Measurements from ENCODE around the gene IRF2BP2. TPM values are rescaled to one million over a fixed set of nuclear protein-coding genes. Genes with fewer than 3 reads are reported as not detected.

Gene IRF2BP2
- total RNA-seq, 1 experiment from 2014 or later: 122 TPM

DNA sequence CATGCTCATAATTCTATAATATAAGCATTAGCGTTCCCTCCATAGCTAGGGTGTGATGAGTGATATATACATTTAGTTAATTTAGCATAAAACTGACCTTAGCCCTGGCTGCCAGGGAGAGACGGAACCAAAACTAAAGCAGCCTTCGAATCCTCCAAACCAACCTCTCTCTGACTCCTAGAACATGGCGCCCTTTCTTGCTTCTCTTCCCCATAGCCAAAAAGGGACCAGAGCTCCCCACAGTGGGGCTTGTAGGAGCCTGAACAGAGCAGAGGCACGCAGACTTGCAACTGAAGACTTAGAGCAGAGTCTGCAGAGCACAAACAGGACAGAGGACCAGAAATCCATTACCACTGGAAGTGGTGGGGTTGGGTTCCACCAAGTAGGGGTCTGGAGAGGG is 17.7 kb downstream of the IRF2BP2 start:
- H3K36me3 ChIP-seq (ENCODE audit: low read depth): no peaks in the 10 kb centered on the region
- no peaks in the 10 kb centered on the region for H3K79me2 ChIP-seq (ENCODE audit: low read depth)
- H4K20me1 ChIP-seq (ENCODE audit: insufficient read depth): no peaks in the 10 kb centered on the region
- intact Hi-C loops (cut with micrococcal nuclease; ENCODE audit: unreplicated experiment): no loop called here
- H3K4me3 ChIP-seq: no peak overlapping the region
- peaks cover under 1% of the 10 kb centered on the region; the same call in 1 of the 2 replicates for H3K4me1 ChIP-seq (replicated peaks; ENCODE audit: insufficient read depth)
- BruUV-seq (replicated peaks): no TSS peak
- no peak overlapping the region for H3K27ac ChIP-seq
- ChIA-PET CTCF (no interaction called here), POLR2A (ENCODE audit: unreplicated experiment) (interaction anchor here (0.6 kb wide), 1 partner anchor 350 kb away, joined by 4 read pairs; no protein-coding TSS in a partner anchor)
- 0 out of 2 replicates have a peak, but pooled peaks cover 1% of the 10 kb centered on the region for H3K9me3 ChIP-seq (ENCODE audit: insufficient read depth, low read depth)
- TF ChIP-seq EZH2 (IDR thresholded peaks at IDR 0.05; ENCODE audit: low read depth): no peak
- TF ChIP-seq, protein P1, sequence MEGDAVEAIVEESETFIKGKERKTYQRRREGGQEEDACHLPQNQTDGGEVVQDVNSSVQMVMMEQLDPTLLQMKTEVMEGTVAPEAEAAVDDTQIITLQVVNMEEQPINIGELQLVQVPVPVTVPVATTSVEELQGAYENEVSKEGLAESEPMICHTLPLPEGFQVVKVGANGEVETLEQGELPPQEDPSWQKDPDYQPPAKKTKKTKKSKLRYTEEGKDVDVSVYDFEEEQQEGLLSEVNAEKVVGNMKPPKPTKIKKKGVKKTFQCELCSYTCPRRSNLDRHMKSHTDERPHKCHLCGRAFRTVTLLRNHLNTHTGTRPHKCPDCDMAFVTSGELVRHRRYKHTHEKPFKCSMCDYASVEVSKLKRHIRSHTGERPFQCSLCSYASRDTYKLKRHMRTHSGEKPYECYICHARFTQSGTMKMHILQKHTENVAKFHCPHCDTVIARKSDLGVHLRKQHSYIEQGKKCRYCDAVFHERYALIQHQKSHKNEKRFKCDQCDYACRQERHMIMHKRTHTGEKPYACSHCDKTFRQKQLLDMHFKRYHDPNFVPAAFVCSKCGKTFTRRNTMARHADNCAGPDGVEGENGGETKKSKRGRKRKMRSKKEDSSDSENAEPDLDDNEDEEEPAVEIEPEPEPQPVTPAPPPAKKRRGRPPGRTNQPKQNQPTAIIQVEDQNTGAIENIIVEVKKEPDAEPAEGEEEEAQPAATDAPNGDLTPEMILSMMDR (conservative IDR thresholded peaks at IDR 0.05): no peak
- DNase-seq: no peak
- no peaks in the 10 kb centered on the region for H3K9me2 ChIP-seq (ENCODE audit: insufficient read depth)
- H2AFZ ChIP-seq: no peak overlapping the region
- no peak overlapping the region for H3K4me2 ChIP-seq
- no peaks in the 10 kb centered on the region for H3K27me3 ChIP-seq (ENCODE audit: insufficient read depth, low read depth)
- H3F3A ChIP-seq (ENCODE audit: insufficient read depth, low read depth): no peaks in the 10 kb centered on the region

DNA sequence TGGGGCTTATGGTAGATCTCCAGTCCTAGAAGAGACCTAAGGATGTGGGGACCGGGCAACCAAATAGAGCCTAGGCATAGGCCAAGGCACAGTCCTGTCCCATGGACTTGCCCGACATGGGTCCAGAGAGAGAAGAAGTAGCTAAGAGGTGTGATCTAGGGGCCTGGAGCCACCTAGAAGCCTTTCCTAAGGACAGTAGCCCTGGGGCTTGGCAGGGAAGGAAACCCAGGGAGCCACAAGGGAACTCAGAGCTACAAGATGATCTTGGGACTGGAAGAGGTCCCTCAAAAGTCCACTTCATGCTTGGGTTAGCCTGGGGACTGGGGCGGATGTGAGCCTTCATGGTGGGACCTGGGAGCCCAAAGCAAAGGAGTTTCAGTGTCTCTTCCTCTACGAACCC is 18.8 kb downstream of the IRF2BP2 start:
- BruUV-seq (replicated peaks): no TSS peak
- H3K27me3 ChIP-seq (ENCODE audit: insufficient read depth, low read depth): no peaks in the 10 kb centered on the region
- TF ChIP-seq, protein P1 (conservative IDR thresholded peaks at IDR 0.05): no peak
- no peak for TF ChIP-seq EZH2 (IDR thresholded peaks at IDR 0.05; ENCODE audit: low read depth)
- H4K20me1 ChIP-seq (ENCODE audit: insufficient read depth): no peaks in the 10 kb centered on the region
- no peak overlapping the region for H3K4me3 ChIP-seq
- H3F3A ChIP-seq (ENCODE audit: insufficient read depth, low read depth): no peaks in the 10 kb centered on the region
- ChIA-PET CTCF (no interaction called here), POLR2A (ENCODE audit: unreplicated experiment) (no interaction called here)
- no peaks in the 10 kb centered on the region for H3K36me3 ChIP-seq (ENCODE audit: low read depth)
- no peak overlapping the region for H3K4me2 ChIP-seq
- no peaks in the 10 kb centered on the region for H3K9me3 ChIP-seq (ENCODE audit: insufficient read depth, low read depth)
- DNase-seq: no peak
- no peak overlapping the region for H2AFZ ChIP-seq
- intact Hi-C loops (cut with micrococcal nuclease; ENCODE audit: unreplicated experiment): no loop called here
- H3K4me1 ChIP-seq (replicated peaks; ENCODE audit: insufficient read depth): no peaks in the 10 kb centered on the region
- H3K79me2 ChIP-seq (ENCODE audit: low read depth): no peaks in the 10 kb centered on the region
- no peak overlapping the region for H3K27ac ChIP-seq
- no peaks in the 10 kb centered on the region for H3K9me2 ChIP-seq (ENCODE audit: insufficient read depth)

DNA sequence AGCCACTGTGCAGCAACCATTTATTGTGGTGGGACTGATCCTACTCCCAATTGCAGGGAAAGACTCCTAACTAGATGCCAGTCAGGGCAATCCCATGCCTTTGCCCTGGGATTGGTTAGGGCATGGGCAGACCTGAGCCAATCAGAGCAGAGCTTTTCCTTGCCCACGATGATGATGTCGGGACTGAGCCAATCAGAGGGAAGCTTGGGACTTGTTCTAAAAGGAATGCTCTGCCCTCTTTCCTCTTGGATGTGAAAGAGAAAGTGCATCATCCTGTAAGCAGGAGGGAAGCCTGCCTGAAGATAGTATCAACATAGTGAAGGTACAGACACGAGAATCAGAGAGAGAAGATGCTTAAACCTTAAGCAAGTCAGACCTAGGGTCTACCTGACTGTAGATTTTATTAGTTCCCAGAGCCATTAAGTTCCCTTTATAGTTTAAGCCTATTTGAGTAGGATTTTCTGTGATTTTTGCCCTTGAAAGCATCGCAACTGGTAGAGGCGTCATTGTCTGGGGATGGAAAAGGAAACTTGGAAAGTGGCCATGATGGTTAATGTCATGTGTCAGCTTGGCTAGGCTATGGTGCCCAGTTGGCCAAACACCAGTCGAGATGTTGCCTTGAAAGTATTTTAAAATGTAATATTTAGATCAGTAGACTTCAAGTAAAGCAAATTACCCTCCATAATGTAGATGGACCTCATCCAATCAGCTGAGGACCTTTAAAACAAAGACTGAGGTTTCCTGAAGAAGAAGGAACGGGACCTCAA is 19.9 kb downstream of the IRF2BP2 start:
- H3K36me3 ChIP-seq (ENCODE audit: low read depth): no peaks in the 10 kb centered on the region
- H3K27me3 ChIP-seq (ENCODE audit: insufficient read depth, low read depth): no peaks in the 10 kb centered on the region
- no peak overlapping the region for H2AFZ ChIP-seq

More for the DNA sequence above, 19.9 kb downstream of the IRF2BP2 start:
- Histone ChIP-seq H4K20me1 (ENCODE audit: insufficient read depth) (no peaks in the 10 kb centered on the region), H3K4me3 (no peak overlapping the region), H3K27ac (no peak overlapping the region), H3K9me3 (ENCODE audit: insufficient read depth, low read depth) (no peaks in the 10 kb centered on the region), H3K4me2 (no peak overlapping the region), H3K9me2 (ENCODE audit: insufficient read depth) (no peaks in the 10 kb centered on the region), H3K79me2 (ENCODE audit: low read depth) (no peaks in the 10 kb centered on the region), H3K4me1 (replicated peaks; ENCODE audit: insufficient read depth) (no peaks in the 10 kb centered on the region), H3F3A (ENCODE audit: insufficient read depth, low read depth) (no peaks in the 10 kb centered on the region)
- DNase-seq: no peak
- intact Hi-C loops (cut with micrococcal nuclease; ENCODE audit: unreplicated experiment): no loop called here
- ChIA-PET CTCF (interaction anchor here (1.0 kb wide), 1 partner anchor 8 kb away, joined by 5 read pairs; no protein-coding TSS in a partner anchor), POLR2A (ENCODE audit: unreplicated experiment) (no interaction called here)
- TF ChIP-seq EZH2 (IDR thresholded peaks at IDR 0.05; ENCODE audit: low read depth): no peak
- TF ChIP-seq, protein P1 (conservative IDR thresholded peaks at IDR 0.05): no peak
- BruUV-seq (replicated peaks): no TSS peak

All from PC-9 (cell line).